ENCODE measurements around the gene SYTL4. TPM values are rescaled to one million over a fixed set of nuclear protein-coding genes. Genes with fewer than 3 reads are reported as not detected.

Gene SYTL4
- total RNA-seq, 1 experiment from 2014 or later, result 0.13 TPM

DNA sequence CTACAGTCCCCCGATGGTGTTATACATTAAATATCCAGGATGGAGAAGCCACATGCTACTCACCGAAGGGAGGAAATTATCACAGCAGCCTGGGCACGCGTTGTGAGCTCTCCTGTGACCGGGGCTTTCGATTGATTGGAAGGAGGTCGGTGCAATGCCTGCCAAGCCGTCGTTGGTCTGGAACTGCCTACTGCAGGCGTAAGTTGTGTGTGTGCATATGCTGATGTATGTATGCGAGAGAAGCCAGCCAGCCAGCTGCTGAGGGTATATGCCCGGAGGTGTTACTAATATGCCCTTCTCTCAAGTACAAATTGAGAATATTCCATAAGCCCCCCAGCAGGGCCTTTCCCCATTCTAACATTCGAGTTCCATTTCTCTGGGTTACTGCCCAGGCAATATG, 69.8 kb downstream of the SYTL4 start:
- Mint-ChIP-seq H3K4me1 (no peaks in the 10 kb centered on the region), H3K4me3 (no peak overlapping the region), H3K36me3 (ENCODE audit: insufficient read depth in 1 of 3, low read depth in 3 of 3) (no peaks in the 10 kb centered on the region; a peak in 1 of 7 replicates), H3K27me3 (ENCODE audit: low read depth) (peaks cover 1% of the 10 kb centered on the region; the same call in 1 of the 2 replicates), H3K9me3 (peaks cover 6 to 68% of the 10 kb centered on the region in 2 experiments; a peak in 4 of 5 replicates), H3K27ac (no peak overlapping the region; a peak in 1 of 7 replicates)
- Histone ChIP-seq H2BK12ac (ENCODE audit: insufficient read length, low read depth, low read length) (no peak overlapping the region), H3K4me2 (ENCODE audit: insufficient read depth, insufficient read length, low read length) (no peak overlapping the region), H4K8ac (replicated peaks; ENCODE audit: insufficient read length, low read depth, low read length) (no peak overlapping the region), H2BK15ac (ENCODE audit: low read depth, low read length) (no peak overlapping the region), H3K4me1 (ENCODE audit: insufficient read depth, low read length) (no peaks in the 10 kb centered on the region), H3K23ac (ENCODE audit: insufficient read length, low read depth, low read length) (no peak overlapping the region), H3K23me2 (ENCODE audit: insufficient read length, low read depth, low read length, poor library complexity, severe bottlenecking) (no peaks in the 10 kb centered on the region), H4K20me1 (ENCODE audit: control insufficient read depth, insufficient read depth, insufficient read length) (no peaks in the 10 kb centered on the region), H2BK5ac (ENCODE audit: insufficient read length, low read length) (no peak overlapping the region), H3K27me3 (ENCODE audit: insufficient read depth, low read length) (no peaks in the 10 kb centered on the region; the same call in 1 of the 2 replicates), H2BK120ac (ENCODE audit: low read depth, low read length, poor library complexity, severe bottlenecking) (no peak overlapping the region), H2BK20ac (ENCODE audit: low read depth, low read length, poor library complexity, severe bottlenecking) (no peak overlapping the region), H3K9me3 (ENCODE audit: control insufficient read depth, low read depth, low read length) (peaks cover 4% of the 10 kb centered on the region), H3K14ac (ENCODE audit: insufficient read depth, low read length) (no peak overlapping the region), H3K9ac (ENCODE audit: extremely low read depth, insufficient read length, low read length) (no peak overlapping the region), H3K4ac (ENCODE audit: low read depth, low read length) (no peak overlapping the region), H2AK5ac (ENCODE audit: insufficient read length, low read length) (no peak overlapping the region), H3T11ph (ENCODE audit: low read length) (no peak overlapping the region), H3K79me2 (ENCODE audit: insufficient read depth, low read length) (no peaks in the 10 kb centered on the region; the same call in 1 of the 2 replicates), H3K18ac (ENCODE audit: insufficient read length, low read depth, low read length) (no peak overlapping the region), H3K56ac (ENCODE audit: insufficient read length, low read depth, low read length) (no peak overlapping the region), H2AFZ (ENCODE audit: low read length) (no peak overlapping the region), H4K5ac (ENCODE audit: insufficient read length, low read depth, low read length) (no peak overlapping the region), H4K91ac (ENCODE audit: insufficient read length, low read depth, low read length) (no peak overlapping the region), H3K79me1 (ENCODE audit: insufficient read depth, low read depth, low read length, poor library complexity, severe bottlenecking) (no peaks in the 10 kb centered on the region), H3K27ac (ENCODE audit: insufficient read length, low read depth, low read length) (no peak overlapping the region)
- WGBS (ENCODE audit: extremely low coverage, insufficient read length, low lambda C conversion rate), result no CpG with 5 or more reads among the region's 13 CpGs
- TF ChIP-seq, protein P1, sequence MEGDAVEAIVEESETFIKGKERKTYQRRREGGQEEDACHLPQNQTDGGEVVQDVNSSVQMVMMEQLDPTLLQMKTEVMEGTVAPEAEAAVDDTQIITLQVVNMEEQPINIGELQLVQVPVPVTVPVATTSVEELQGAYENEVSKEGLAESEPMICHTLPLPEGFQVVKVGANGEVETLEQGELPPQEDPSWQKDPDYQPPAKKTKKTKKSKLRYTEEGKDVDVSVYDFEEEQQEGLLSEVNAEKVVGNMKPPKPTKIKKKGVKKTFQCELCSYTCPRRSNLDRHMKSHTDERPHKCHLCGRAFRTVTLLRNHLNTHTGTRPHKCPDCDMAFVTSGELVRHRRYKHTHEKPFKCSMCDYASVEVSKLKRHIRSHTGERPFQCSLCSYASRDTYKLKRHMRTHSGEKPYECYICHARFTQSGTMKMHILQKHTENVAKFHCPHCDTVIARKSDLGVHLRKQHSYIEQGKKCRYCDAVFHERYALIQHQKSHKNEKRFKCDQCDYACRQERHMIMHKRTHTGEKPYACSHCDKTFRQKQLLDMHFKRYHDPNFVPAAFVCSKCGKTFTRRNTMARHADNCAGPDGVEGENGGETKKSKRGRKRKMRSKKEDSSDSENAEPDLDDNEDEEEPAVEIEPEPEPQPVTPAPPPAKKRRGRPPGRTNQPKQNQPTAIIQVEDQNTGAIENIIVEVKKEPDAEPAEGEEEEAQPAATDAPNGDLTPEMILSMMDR (conservative IDR thresholded peaks at IDR 0.05), result no peak
- no peak for DNase-seq

Data from H9 (cell line).